COLO668 (cell line): ENCODE measurements around the gene HOXA13.

Source experiments
- DNase-seq: peaks from one replicate; lab custom pipeline; 2025; ENCODE audit not compliant: unreplicated experiment; lab: John Stamatoyannopoulos, UW

Gene HOXA13

DNA sequence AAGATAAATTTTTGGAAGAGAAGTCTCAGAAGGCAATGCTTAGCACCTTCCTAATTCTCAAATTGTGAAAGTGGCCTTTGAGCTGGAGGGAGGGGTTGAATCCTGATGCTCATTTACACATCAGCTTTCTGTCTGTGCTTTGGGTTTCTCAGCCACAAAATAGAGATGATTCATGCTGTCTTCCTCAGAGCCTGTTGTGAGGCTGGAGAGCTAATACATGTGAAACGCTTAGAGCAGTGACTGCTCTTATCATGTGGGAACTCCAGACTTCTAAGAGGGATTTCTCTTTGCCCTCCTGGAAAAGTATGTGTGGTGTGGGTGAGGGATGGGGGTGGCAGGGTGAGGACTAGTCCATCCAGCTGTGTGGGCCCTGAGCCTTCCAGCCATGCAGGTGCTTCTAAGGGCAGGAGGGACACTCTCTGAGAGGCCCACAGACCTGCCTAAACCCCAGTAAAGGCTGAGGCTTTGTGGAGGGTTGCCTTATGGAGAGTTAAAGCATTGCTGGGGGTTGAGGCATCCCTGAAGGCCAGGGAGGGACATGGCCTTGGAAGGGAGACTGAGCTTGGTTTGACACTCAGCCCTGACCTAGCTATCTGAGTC lies 37.9 kb upstream of the HOXA13 start:
- no peak for DNase-seq

DNA sequence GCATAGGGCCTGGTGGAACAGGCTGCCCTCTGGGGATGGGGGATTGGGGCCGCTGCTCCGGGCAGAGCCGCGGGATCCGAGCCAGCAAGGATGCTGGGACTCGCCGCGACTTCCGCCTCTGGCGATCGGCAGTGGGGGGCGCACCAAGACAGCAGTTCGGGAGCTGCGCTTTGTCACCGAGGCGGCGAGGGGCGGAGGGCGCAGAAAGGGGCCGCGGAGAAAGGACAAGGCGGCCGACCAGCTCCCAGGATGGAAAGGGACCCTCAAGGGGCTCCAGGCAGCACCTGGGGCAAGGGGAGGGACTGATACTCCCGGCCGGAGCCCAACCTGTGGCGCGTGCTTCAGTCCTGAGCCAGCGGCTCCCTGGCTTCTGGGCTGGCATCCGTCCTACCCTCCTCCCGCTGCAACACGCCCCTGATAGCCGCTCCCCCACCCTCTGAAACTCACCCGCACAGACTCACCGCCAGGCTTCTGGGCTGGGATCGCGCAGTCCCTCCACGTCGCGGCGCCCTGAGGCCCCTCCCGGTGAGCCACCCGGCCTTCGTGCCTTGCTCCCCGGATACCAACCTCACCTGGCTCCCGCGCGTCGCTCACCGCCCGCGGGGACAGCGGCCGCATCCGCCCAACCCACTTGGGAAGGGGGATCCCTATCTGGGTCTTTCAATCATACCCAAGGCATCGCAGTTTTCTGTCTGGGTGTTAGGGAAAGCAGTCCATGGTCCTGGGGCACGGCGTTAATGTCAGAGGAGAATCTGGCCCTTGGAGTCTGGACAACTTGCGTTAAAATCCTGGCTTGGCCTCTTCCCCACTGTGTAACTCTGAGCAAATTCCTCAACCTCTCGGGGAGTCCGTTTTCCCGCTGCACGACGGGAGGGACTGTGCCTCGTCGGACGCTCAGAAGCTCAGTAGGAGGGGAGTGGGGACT lies 35.8 kb upstream of the HOXA13 start:
- peak; percentile 79 for DNase-seq

DNA sequence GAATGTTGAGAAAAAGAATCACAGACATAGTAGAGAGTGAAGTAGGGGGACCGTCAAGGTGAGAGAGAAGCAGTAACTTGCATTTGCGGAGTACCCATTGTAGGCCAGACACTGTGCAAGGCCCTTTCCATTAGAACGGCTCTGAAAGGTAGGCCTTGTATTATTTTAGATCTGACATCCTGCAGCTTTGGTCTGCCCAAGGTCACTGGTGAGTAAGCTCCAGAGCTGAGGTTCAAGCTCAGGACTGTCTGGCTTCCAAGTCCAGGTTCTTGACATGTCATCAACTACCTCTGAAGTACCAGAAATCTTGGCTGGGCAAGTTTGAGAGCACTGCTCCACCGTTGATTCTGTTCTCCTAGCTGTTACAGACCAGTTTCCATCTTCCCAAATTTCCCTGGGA lies 29.6 kb upstream of the HOXA13 start:
- DNase-seq: no peak

DNA sequence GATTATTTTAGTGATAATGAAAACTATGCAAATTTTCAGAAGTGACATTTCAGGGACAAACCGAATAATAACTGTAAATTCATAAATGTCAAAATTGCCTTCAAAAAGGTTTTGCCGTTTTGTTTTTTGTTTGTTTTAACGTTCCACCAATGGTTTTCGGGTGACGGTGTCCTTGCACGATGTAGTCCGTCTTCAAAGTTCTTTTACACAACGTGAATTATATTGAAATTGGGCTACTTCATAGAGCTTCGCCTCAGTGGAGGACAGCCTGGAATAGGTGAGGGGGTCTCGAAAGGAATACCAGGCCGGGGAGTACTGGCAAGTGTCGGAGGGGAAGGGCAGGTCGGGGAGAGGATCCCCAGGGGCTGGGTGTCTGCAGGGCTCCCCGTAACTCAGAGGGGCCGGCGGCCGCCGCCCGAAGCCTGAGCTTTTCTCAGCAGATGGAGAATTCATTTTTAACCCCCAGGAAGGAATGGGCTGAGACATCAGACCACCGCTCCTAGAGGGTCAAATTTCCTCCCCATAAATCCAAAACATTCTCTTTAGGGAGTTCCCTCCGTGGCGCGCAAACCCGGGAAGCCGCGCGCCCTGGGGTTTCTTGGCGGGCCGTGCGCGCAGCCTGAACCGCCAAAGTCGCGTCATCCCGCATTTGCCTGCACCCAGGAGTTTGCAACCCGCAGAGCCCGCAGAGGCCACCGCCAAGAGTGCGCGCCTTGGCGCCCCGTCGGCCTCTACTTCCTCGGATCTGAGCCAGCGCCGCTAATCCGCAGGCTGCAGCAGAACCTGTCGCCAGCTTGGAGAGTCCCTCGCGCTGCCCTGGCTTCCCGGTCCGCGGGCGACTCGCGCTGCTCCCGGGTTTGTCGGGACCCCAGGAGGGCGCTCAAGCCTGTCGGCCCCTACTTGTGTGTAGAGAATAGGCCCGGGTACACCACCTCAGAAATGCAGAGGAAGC lies 25.4 kb upstream of the HOXA13 start:
- DNase-seq: no peak

DNA sequence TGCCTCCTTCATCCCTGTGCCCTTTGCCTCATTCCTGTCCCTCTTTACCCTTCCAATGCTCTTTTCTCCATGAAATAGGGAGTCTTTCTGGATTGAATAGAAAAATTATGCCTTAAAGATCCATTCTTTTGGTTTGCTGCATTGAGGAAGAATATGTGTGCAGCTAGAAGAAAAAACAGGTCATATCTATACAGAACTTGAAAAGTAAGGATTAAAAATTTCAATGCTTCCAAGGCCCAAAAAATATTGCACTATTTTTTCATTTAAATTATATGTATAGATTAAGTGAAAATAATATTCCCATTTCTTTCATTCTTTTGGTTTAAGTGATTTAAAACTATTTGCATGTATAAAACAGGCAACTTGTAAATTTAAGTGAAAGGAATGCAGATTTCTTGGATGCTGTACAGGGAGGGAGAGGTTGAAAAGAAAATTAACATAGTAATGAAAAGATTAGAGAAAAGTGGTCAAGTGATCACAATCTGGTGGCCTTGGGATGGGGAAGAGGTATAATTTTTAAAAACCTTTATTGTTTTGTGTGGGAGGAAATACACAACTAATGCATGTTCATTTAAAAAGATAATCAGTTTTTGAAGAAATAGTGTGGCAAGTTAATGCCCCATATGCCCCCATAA lies 24.2 kb upstream of the HOXA13 start:
- DNase-seq: no peak

DNA sequence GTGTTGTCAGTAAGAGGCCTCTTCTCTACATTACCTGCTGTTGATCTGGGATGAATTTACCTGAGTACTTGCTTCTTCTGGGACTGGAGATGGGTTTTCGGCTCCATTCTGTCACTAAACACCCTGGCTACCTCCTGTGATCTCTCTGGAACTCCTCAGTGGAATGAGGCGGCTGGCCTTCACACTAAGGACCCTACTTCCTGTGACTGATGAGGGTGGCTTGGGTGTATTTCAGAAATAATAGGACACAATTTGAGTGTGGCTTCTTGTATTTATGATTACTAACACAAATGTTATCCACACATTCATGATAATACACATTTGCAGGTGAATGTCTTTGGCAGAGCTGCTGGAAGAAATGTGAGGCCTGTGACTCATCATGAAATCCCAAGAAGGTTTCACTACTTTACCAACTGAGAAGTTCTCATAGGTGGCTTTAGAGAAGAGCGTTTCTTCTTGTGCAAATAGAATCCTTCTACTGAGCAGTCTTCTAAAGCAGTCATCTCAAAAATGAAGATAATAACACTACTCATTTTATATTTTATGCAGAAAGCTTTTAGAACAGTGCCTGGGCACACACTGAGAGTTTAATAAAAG lies 21.4 kb upstream of the HOXA13 start:
- no peak for DNase-seq

DNA sequence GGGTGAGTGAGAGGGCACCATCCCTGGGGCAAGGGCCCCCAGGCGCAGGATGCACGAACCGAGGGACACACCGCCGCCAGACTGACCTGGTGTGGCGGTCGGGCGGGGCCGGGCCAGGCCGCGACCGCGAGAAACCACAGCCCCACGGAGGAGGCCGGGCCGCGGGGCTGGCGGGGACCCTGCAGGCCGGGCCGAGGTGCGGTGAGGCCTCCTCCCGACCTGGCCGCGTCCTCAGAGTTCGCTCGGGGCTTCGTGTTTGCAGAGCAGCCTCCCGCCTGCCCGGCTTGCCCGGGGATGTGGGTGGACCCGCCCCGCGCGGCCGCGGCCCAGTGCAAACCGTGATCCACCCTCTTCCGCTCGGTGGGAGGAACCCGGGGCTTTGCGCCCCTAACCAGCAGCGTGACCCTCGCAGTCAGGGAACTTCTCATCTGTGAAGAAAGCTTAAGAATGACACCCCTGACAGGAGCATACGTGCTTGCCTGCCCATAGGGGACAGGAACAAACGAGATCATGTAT lies 20.6 kb upstream of the HOXA13 start:
- DNase-seq: no peak

DNA sequence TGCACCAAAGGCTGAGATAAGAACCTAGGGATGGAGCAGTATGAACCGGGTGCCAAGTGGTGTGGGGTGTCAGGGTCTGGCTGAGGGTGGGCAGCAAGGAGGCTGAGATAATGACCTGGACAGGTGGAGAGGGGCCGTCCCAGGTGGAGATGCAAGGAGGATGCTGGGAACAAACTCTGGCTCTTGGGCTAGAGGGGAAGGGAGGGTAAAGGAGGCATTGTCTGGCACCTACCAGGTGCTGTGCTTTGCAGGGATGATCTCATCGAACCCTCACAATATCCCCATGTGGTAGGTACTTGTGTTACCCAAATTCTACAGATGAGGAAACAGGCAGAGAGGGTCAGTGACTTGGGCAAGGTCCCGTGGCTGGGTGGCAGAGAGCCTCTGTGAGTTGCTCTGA lies 19.9 kb upstream of the HOXA13 start:
- DNase-seq: no peak

DNA sequence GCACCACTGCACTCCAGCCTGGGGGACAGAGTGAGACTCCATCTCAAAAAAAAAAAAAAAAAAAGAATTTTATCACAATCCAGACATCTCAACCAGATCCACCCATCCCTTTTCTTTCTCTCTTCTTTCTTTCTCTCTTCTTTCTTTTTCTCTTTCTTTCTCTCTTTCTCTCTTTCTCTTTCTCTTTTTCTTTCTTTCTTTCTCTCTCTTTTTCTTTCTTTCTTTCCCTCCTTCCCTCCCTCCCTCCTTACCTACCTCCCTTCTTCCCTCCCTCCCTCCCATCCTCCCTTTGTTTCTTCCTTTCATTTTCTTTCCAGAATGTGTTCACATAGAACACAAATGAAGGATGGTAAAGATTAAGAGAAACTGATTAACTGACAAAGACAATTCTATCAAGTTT lies 18.1 kb upstream of the HOXA13 start:
- DNase-seq: no peak

DNA sequence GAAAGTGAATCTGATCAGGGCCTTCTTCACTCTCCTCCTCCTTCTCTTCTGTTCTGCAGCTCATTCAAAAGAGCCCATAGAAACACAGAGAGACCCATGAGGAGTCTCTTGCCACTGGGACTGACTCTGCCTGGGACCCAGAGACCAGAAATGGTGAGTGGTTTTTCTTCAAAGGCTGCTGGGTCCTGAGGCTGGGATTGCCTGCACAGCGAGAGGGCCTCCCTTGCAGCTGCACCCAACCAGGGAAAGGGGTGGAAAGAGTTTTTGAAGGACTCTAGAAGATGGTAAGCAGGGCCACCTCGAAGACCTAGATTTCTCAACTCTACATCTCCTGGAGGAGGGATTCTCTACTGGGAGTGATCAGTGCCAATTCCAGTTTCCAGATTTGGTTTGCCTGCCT lies 15.5 kb upstream of the HOXA13 start:
- no peak for DNase-seq

DNA sequence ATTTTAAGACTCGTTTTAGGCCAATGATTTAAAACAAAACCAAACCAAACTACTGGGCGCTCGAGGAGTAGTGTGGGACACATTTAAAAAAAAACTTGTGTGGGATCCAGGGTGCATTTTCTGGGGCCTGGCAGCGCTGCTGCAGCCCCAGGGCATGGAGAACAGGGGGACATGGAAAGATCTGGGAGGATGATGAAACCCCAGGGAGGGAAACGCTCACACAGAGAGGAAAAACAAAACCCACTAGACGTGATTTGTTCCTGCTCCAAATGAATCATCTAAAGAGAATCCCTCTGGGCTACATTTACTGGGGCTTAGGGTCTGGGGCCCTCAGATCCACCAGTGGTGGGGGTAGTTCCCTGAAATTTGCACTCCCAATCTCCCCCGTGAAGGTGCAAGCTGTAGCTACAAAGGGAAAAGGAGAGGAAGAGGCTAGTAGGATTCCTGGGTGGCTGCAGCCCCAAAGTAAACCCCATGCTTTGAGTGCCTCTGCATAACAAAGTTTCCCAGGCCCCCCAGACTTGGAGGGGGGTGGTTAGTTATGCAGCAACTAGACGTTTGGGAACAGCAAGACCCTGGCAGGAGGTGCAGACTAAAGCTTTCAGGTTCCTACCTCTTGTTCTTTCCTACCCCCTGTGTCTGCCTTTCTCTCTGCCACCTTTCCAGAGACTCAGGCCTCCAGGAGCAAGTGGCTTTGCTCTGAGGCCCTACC lies 14.5 kb upstream of the HOXA13 start:
- no peak for DNase-seq

DNA sequence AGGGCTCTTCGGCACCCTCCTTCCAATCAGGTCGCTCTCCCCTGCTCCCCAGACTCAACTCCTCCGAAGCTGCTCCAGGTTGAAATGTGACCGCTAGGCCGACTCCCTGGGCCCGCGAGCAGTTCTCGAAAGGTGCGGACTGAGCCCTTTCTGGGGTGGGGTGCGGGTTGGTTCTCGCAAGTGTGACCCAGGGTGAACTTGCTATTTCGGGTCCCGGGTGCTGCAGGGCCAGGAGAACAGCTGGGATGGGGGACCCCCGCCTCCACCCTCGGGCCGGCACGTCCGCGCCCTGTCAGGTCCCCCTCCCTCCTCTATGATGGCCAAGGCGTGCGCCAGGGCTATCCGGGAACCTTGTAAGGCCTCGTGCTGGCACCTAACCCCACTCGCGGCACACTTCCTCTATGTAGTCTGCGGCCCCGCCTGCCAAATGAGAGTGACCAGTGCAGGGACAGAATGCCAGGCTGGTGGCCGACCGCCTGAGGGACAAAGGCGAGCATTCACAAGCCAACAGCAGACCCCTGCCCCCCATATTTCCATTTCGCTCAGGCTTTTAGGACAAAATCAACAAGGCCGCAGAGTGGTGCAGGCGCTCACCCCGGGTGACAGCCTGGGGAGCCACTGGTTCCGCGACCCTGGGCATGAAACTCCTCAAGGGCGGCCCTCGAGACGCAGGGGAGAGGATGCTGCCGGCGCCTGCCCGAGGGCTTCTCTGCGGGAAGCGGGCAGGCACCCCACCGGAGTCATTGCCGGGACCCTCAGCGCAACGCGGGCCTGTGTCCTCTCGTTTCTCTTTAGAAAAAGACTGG lies 13.7 kb upstream of the HOXA13 start:
- DNase-seq: no peak

DNA sequence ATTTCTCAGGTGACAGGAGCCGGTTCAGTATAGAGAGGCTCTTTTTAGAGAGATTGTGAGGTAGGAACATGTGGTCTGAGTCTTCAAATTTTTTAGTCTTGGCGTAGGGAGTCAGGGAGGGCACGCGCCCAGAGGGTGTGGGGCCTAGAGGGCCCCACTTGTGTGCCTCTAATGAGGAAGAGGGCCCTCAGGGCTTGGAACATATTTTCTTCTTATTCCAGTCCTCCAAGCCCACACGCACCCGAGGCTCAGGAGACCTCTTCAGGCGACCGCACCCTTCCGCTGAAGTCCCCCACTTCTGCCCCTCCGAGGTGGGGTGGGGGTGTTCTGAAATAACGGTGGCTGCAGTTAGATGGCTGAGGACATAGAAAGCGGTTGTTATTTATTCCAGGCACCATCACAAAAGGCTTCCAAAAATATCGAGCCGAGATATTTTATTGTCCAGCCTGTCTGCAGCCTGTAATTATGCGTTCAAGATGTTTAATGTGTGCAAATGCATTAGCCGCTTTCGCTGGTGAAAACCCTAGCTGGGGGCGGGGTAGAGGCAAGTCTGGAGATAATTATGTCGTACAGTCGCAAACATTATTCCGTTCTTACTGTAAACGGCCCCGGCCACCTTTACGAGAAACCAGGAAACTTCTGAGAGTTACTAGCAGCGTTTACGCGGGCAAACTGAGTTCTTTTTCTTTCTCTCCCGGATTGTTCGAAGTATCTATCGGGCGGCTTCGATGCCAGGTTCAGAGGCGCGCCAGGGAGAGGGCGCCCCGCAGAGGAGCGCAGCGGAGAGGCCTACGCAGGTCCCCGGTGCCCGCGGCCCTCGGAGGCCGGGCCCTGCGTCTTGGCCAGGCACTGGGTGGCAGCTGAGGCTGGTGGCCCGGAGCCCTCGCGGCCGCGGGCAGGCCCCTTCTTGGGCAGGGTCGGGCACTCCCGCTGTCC lies 12.9 kb upstream of the HOXA13 start:
- DNase-seq: no peak

DNA sequence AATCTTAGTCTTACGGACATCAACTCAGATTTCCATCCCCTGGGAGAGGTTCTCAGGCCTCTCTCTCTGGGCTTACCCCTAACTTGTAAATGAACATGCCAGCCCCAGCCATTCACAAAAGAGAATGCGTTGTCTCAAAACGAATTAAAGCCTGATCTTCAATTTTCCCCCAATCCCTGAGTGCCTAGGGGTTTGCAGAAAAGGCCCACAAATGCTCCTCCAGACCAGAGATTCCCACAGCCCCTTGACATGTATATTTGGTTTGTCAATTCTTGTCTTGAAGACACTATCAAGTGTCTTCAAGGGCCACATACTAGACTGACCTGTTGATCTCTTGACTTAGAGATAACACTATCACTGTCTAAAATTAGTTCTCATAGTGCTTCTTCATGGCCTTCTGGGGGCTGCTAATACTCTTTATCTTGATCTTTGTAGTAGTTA lies 11.9 kb upstream of the HOXA13 start:
- DNase-seq: no peak

DNA sequence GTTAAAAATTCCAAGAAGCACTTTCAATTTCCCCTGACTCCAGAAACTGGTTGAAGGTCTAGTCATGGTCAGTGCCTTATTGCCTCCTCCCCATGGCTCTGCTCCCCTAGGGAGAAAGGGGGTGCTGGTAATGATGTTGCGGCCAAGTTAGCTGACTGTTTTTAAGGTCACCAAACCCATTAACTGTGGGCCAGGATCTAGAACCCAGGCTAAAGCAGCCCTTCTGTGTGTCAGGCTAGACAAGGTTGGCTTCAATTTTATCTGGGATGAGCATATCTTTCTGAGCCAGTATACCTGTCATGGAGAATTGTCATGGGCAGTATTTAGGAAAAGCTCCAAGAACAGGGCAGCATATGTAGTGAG lies 11.2 kb upstream of the HOXA13 start:
- no peak for DNase-seq

DNA sequence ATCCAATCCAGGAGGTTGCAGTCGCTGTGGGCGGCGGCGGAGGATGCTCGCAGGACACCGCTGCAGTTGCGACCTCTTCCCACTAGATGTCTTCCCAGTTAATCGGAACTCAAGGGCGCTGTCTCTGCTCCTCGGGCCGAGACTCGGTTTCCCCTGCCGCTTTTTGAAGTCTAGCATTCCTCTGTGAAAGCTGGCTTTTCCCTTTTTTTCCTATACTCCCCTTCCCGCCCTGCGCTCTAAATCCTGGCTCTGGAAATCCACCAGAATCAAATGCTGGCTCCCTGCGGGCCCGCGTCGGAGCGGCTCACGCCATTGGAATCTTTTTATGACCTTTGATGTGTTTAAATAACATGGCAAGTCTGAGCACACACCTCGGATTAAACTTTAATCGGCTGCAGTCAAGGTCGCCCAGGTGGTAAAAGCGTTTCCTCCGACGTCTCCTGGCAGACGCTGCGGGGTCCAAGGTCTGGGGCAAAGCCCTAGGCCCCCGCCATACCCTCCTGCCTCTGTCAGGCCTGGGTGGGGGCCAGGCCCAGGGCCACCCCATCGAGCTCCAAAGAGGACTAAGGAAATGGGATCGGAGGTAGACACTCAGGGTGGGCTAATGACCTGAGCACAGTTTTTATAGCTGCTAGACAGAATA lies 10.7 kb upstream of the HOXA13 start:
- DNase-seq: peak; percentile 58

DNA sequence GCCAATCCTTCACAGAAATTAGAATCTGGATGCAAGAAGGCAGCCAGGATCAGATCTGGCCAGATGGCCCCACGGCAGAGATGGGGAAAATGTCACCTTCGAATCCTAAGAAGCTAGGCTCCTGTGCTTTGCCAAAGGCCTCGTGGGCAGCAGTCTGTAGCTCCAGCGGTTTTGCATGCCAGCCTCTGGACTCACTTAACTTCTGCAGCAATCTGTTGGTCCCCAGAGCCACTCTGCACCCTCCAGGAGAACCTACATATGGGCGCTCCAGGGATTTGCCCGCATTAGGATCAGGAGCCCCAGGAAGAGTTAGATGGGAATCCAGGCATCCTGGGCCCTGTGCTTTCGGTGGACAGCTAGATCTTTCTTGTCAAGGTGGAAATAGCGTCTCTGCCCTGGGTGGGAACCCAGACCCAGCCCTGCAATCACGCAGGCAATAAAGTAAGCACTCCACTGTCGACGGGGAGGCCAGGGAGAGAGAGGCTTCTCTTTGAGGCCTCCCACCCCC lies 10.1 kb upstream of the HOXA13 start:
- DNase-seq: no peak
